ENCODE measurements around the gene ECHDC3. TPM values are rescaled to one million over a fixed set of nuclear protein-coding genes. Genes with fewer than 3 reads are reported as not detected.

The ECHDC3 gene
- total RNA-seq, 1 donor from 2014 or later = 12.5 TPM

DNA sequence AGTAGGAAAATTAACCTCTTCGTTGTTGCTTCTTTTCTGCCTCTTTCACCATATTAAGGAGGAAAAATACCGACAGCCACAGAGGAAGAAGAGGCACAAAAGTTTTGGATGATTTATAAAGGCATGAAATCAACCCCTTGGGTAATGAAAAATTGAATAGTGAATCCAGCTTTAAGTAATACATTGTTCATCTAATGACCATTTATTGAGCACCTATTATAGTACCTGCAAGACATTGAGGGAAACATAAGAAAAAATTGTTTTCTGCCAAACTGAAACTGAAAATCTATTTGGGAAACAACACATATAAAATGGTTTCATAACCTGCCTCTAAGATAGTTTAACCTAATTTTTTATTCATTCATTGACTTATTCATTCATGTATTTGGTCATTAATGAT, 8.2 kb downstream of the ECHDC3 start:
- peaks cover 20% of the 10 kb centered on the region for H3K36me3 Mint-ChIP-seq (ENCODE audit: low read depth)
- ChIA-PET CTCF (no interaction called here), POLR2A (no interaction called here)
- TF ChIP-seq, protein P1, sequence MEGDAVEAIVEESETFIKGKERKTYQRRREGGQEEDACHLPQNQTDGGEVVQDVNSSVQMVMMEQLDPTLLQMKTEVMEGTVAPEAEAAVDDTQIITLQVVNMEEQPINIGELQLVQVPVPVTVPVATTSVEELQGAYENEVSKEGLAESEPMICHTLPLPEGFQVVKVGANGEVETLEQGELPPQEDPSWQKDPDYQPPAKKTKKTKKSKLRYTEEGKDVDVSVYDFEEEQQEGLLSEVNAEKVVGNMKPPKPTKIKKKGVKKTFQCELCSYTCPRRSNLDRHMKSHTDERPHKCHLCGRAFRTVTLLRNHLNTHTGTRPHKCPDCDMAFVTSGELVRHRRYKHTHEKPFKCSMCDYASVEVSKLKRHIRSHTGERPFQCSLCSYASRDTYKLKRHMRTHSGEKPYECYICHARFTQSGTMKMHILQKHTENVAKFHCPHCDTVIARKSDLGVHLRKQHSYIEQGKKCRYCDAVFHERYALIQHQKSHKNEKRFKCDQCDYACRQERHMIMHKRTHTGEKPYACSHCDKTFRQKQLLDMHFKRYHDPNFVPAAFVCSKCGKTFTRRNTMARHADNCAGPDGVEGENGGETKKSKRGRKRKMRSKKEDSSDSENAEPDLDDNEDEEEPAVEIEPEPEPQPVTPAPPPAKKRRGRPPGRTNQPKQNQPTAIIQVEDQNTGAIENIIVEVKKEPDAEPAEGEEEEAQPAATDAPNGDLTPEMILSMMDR (IDR thresholded peaks at IDR 0.05) = no peak
- no peaks in the 10 kb centered on the region for H3K9me3 Mint-ChIP-seq
- no peak for ATAC-seq (ENCODE audit: low read depth)
- no peak overlapping the region for H3K27ac Mint-ChIP-seq
- no peak overlapping the region for H3K4me3 Mint-ChIP-seq
- intact Hi-C loops (cut with micrococcal nuclease) = loop anchor here (10.0 kb wide), 1 partner anchor 456 kb away; no protein-coding TSS in a partner anchor
- H3K4me1 Mint-ChIP-seq = no peaks in the 10 kb centered on the region
- no peaks in the 10 kb centered on the region for H3K27me3 Mint-ChIP-seq
- DNase-seq = no peak

DNA sequence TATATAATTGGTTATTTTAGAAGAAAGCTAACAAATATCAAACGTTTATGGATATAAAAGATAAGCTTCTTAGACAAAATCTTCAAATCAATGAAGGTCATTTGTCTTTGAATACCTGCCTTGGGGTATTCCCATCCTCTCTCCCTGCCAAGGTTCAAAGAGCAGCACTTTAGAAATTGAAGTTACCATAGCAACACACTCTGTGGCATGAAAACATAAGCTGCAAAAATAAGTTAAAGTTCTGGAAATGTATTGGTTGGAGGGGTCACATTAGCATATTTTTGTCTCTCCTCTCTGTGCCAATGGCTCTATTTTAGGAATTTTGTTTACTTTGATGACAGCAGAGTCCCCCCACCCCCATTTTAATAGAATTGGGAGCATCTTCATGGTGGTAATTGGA, 12.0 kb downstream of the ECHDC3 start:
- DNase-seq (no peak), ATAC-seq (ENCODE audit: low read depth) (no peak)
- peaks cover 4% of the 10 kb centered on the region for H3K4me1 Mint-ChIP-seq
- ChIA-PET CTCF (interaction anchor here (0.5 to 0.9 kb wide), 2 partner anchors 165 to 244 kb away, joined by 3 read pairs; no protein-coding TSS in a partner anchor), POLR2A (interaction anchor here (0.7 kb wide), 1 partner anchor 596 kb away, joined by 6 read pairs; no protein-coding TSS in a partner anchor)
- intact Hi-C loops (cut with micrococcal nuclease) = loop anchor here (10.0 kb wide), 1 partner anchor 459 kb away; no protein-coding TSS in a partner anchor
- TF ChIP-seq, protein P1 (IDR thresholded peaks at IDR 0.05) = no peak
- no peaks in the 10 kb centered on the region for H3K9me3 Mint-ChIP-seq
- H3K4me3 Mint-ChIP-seq = no peak overlapping the region
- no peaks in the 10 kb centered on the region for H3K27me3 Mint-ChIP-seq
- no peak overlapping the region for H3K27ac Mint-ChIP-seq
- peaks cover 25% of the 10 kb centered on the region for H3K36me3 Mint-ChIP-seq (ENCODE audit: low read depth)

DNA sequence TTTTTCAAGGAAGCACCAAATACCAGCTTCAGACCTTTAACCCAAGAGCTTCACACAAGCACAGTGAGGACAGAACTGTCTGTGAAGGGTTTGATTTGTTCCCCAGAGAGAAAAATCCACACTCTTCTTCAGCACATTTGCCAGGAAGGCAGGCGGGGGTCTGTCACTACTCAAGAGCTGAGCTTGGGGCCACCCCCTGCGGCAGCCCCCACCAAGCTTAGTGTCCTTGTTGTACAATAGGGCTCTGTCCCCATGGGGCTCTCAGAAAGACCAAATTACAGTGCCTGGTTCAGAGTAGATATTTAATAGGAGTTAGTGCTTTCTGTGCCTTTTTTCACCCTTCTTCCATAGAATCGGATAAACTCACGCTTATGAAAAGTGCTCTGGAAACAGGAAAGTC, 12.4 kb downstream of the ECHDC3 start:
- POLR2A ChIA-PET = interaction anchor here (0.7 kb wide), 1 partner anchor 595 kb away, joined by 6 read pairs; no protein-coding TSS in a partner anchor
- intact Hi-C loops (cut with micrococcal nuclease) = loop anchor here (10.0 kb wide), 1 partner anchor 460 kb away; no protein-coding TSS in a partner anchor
- CTCF ChIA-PET = interaction anchor here (0.5 kb wide), 1 partner anchor 245 kb away, joined by 3 read pairs; no protein-coding TSS in a partner anchor
- DNase-seq = no peak
- no peak overlapping the region for H3K4me3 Mint-ChIP-seq
- TF ChIP-seq, protein P1 (IDR thresholded peaks at IDR 0.05) = no peak
- H3K4me1 Mint-ChIP-seq = peaks cover 4% of the 10 kb centered on the region
- no peak overlapping the region for H3K27ac Mint-ChIP-seq
- no peaks in the 10 kb centered on the region for H3K9me3 Mint-ChIP-seq
- peaks cover 23% of the 10 kb centered on the region for H3K36me3 Mint-ChIP-seq (ENCODE audit: low read depth)
- no peak for ATAC-seq (ENCODE audit: low read depth)
- no peaks in the 10 kb centered on the region for H3K27me3 Mint-ChIP-seq

DNA sequence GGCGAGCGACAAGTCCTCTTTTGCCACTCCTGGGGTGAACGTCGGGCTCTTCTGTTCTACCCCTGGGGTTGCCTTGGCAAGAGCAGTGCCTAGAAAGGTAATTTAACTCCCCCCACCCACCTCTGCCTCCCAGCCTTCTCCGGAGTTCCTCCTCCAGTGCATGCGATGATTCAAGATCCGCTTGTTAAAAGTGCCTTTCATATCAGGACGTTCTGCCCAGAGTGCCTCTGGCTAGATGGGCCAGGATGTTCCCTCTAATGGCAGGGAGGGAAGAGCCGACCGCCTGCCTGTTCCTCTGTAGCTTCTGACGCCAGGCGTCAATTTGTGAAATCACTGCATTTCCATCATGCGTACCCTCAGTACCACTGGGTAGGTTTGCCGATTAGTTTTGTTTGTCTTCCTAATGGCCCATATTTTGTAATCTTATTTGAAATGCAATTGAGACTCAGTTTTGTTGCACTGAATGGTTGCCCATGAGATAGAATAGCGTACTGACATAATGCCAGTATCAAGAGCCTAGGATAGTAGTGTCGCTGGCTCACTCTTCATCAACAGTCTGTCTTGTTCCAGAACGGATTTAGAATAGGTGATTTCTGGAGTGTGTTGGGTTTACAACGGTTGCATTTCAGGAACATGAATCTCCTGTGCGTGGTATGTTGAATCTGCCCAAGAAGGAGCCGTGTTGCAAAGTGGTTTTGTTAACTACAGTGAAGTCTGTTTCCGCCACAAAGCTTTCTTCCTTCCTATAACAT, 13.5 kb downstream of the ECHDC3 start:
- DNase-seq (no peak), ATAC-seq (ENCODE audit: low read depth) (no peak)
- Mint-ChIP-seq H3K4me3 (no peak overlapping the region), H3K27ac (no peak overlapping the region), H3K27me3 (no peaks in the 10 kb centered on the region), H3K4me1 (peaks cover 4% of the 10 kb centered on the region), H3K9me3 (no peaks in the 10 kb centered on the region), H3K36me3 (ENCODE audit: low read depth) (peaks cover 21% of the 10 kb centered on the region)
- TF ChIP-seq, protein P1 (IDR thresholded peaks at IDR 0.05) = no peak
- intact Hi-C loops (cut with micrococcal nuclease) = loop anchor here (10.0 kb wide), 1 partner anchor 461 kb away; no protein-coding TSS in a partner anchor
- POLR2A ChIA-PET = no interaction called here
- CTCF ChIA-PET = interaction anchor here (1.5 to 6.5 kb wide), 2 partner anchors 45 to 240 kb away, joined by 3 to 76 read pairs; no protein-coding TSS in a partner anchor

DNA sequence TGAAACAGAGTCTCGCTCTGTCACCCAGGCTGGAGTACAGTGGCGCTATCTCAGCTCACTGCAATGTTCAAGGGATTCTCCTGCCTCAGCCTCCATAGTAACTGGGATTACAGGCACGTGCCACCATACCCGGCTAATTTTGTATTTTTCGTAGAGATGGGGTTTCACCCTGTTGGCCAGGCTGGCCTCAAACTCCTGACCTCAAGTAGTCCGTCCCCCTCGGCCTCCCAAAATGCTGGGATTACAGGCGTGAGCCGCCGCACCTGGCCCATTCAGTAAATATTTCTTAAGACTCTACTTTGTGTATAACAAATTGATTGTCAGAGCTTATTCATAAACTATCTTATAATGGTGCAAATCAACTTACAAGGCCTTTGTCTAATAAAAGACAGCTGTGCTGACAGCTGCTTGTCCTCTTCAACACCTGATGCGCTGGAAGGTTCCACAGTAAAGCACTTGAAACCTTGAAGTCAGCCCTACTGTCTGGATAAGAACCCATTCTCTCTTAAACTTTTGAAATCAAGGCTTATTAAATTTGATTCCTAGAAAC, 14.7 kb downstream of the ECHDC3 start:
- Mint-ChIP-seq H3K4me3 (no peak overlapping the region), H3K4me1 (peaks cover 4% of the 10 kb centered on the region), H3K27me3 (no peaks in the 10 kb centered on the region), H3K9me3 (no peaks in the 10 kb centered on the region), H3K27ac (no peak overlapping the region), H3K36me3 (ENCODE audit: low read depth) (peaks cover 18% of the 10 kb centered on the region)
- TF ChIP-seq, protein P1 (IDR thresholded peaks at IDR 0.05) = no peak
- intact Hi-C loops (cut with micrococcal nuclease) = loop anchor here (10.0 kb wide), 1 partner anchor 462 kb away; no protein-coding TSS in a partner anchor
- ATAC-seq (ENCODE audit: low read depth) (no peak), DNase-seq (no peak)
- CTCF ChIA-PET = interaction anchor here (0.7 to 6.5 kb wide), 19 partner anchors 14 to 332 kb away, joined by 3 to 76 read pairs (median 5); partner anchors contain the start of gene ECHDC3
- POLR2A ChIA-PET = interaction anchor here (1.1 to 1.4 kb wide), 2 partner anchors 241 to 242 kb away, joined by 3 read pairs; no protein-coding TSS in a partner anchor
